ENCODE data around the gene MYCL. TPM values are rescaled to one million over a fixed set of nuclear protein-coding genes. Genes with fewer than 3 reads are reported as not detected.

MYCL gene, protein sequence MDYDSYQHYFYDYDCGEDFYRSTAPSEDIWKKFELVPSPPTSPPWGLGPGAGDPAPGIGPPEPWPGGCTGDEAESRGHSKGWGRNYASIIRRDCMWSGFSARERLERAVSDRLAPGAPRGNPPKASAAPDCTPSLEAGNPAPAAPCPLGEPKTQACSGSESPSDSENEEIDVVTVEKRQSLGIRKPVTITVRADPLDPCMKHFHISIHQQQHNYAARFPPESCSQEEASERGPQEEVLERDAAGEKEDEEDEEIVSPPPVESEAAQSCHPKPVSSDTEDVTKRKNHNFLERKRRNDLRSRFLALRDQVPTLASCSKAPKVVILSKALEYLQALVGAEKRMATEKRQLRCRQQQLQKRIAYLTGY
- total RNA-seq: 0.54 and 0.81 TPM in 2 replicates

GRCh38 chr1:39901714-39902459 lies at the start of gene MYCL:
MYCL (minus strand) TSS chr1:39901917; CDS start chr1:39901434, 483 bp downstream.

Other genes with a start within 250 kb of the MYCL start
- gene NT5C1A, start 229.8 kb downstream of the MYCL start, total RNA-seq: not detected in 2 replicates
- gene HPCAL4, start 210.5 kb downstream of the MYCL start, total RNA-seq: under 0.01 TPM in 1 of 2 replicates, not detected in the other
- 33.2 and 39.0 TPM in 2 replicates for gene PPIE, start 163.0 kb downstream of the MYCL start, total RNA-seq
- 2.2 and 2.4 TPM in 2 replicates for gene OXCT2, start 130.6 kb downstream of the MYCL start, total RNA-seq
- gene BMP8B, start 113.1 kb downstream of the MYCL start, total RNA-seq: under 0.01 TPM in 1 of 2 replicates, not detected in the other
- 9.6 and 11.3 TPM in 2 replicates for gene TRIT1, start 18.4 kb downstream of the MYCL start, total RNA-seq
- 2.2 and 5.0 TPM in 2 replicates for gene MFSD2A, start 53.2 kb upstream of the MYCL start, total RNA-seq
- 435 and 437 TPM in 2 replicates for gene CAP1, start 138.8 kb upstream of the MYCL start, total RNA-seq
- gene PPT1, start 195.3 kb upstream of the MYCL start, total RNA-seq: 46.3 and 49.1 TPM in 2 replicates

All from cardiac atrium fibroblast (primary cell).